HEK293 (cell line): ENCODE data around the gene ADAMTSL3.
"Not testable (repeated sequence)": the region's sequence is repeated elsewhere in the genome, so short reads cannot be mapped to it uniquely, and the experiment has no call there.

Experiments
- CTCF ChIA-PET: fragments of 350-600 bp; formaldehyde crosslinking; extraction: SDS; loops from one replicate; lab custom pipeline; 2021; ENCODE audit warnings: antibody characterized with exemption; lab: Yijun Ruan, JAX
- POLR2A ChIA-PET: fragments of 300-600 bp; formaldehyde crosslinking; extraction: SDS; loops from one replicate; lab custom pipeline; 2020; ENCODE audit warnings: antibody characterized with exemption, inconsistent platforms; lab: Yijun Ruan, JAX
- H3K27ac ChIP-seq: fragments of 200-500 bp; sonication (Bioruptor generic); 2 replicates; pipeline ENCODE4 v1.5.1; 2014; ENCODE audit warnings: low read depth, low read length, control low read depth, inconsistent platforms; ENCODE audit errors: extremely low read depth
- H3K36me3 ChIP-seq, 2 experiments: fragments of 200-500 bp in 1 of 2; sonication (Bioruptor generic) in 1 of 2; 1 replicate in 1 of 2; 2 replicates in 1 of 2; pipeline ENCODE4 v1.5.1; 2014 to 2017; ENCODE audit warnings: inconsistent platforms in 2 of 2, low read length in 2 of 2; ENCODE audit not compliant: control insufficient read depth in 2 of 2, insufficient read depth in 1 of 2
- H3K4me1 ChIP-seq: fragments of 200-500 bp; sonication (Bioruptor generic); 2 replicates; pipeline ENCODE4 v1.5.1; 2014; ENCODE audit warnings: mild to moderate bottlenecking, low read length, inconsistent platforms; ENCODE audit not compliant: control insufficient read depth, insufficient read depth
- H3K4me3 ChIP-seq: 2 replicates; pipeline ENCODE4 v1.5.1; 2011; ENCODE audit warnings: low read depth, mild to moderate bottlenecking, control low read depth, low read length, moderate library complexity
- H3K9me3 ChIP-seq: fragments of 200-500 bp; sonication (Bioruptor generic); 2 replicates; pipeline ENCODE4 v1.5.1; 2014; ENCODE audit warnings: low read depth, low read length, inconsistent platforms; ENCODE audit not compliant: control insufficient read depth, insufficient read depth
- KLF16 ChIP-seq: fragments of 450-650 bp; formaldehyde crosslinking; IDR thresholded peaks from 2 replicates; pipeline ENCODE4 v1.5.1; 2017; ENCODE audit warnings: missing biosample characterization, missing genetic modification characterization
- KLF7 ChIP-seq: fragments of 450-650 bp; formaldehyde crosslinking; IDR thresholded peaks from 2 replicates; pipeline ENCODE4 v1.5.1; 2016; ENCODE audit warnings: missing biosample characterization, missing genetic modification characterization, borderline replicate concordance
- RBAK ChIP-seq: fragments of 450-650 bp; formaldehyde crosslinking; IDR thresholded peaks from 2 replicates; pipeline ENCODE4 v1.5.1; 2016; ENCODE audit warnings: missing biosample characterization, missing genetic modification characterization
- SCRT1 ChIP-seq: fragments of 450-650 bp; formaldehyde crosslinking; IDR thresholded peaks from 2 replicates; pipeline ENCODE4 v1.5.1; 2016; ENCODE audit warnings: missing biosample characterization, missing genetic modification characterization, borderline replicate concordance
- SETDB1 ChIP-seq: IDR thresholded peaks from one replicate; pipeline ENCODE4 v1.6.1; 2017; ENCODE audit warnings: mild to moderate bottlenecking, low read length, moderate library complexity, mixed read lengths; ENCODE audit not compliant: insufficient read length
- WT1 ChIP-seq: fragments of 450-650 bp; formaldehyde crosslinking; IDR thresholded peaks from 2 replicates; pipeline ENCODE4 v1.5.1; 2016; ENCODE audit warnings: missing biosample characterization, missing genetic modification characterization
- ZBTB21 ChIP-seq: fragments of 450-650 bp; formaldehyde crosslinking; IDR thresholded peaks from 2 replicates; pipeline ENCODE4 v1.5.1; 2017; ENCODE audit warnings: missing biosample characterization, missing genetic modification characterization
- ZBTB49 ChIP-seq: fragments of 450-650 bp; formaldehyde crosslinking; IDR thresholded peaks from 2 replicates; pipeline ENCODE4 v1.5.1; 2016; ENCODE audit warnings: missing biosample characterization, missing genetic modification characterization, low read depth
- ZNF175 ChIP-seq: fragments of 450-650 bp; formaldehyde crosslinking; IDR thresholded peaks from 2 replicates; pipeline ENCODE4 v1.5.1; 2016; ENCODE audit warnings: missing biosample characterization, missing genetic modification characterization
- ZNF335 ChIP-seq: fragments of 450-650 bp; formaldehyde crosslinking; conservative IDR thresholded peaks from 2 replicates; pipeline ENCODE4 v1.5.1; 2016; ENCODE audit warnings: missing biosample characterization, missing genetic modification characterization
- ZNF362 ChIP-seq: fragments of 450-650 bp; formaldehyde crosslinking; IDR thresholded peaks from 2 replicates; pipeline ENCODE4 v1.5.1; 2016; ENCODE audit warnings: missing biosample characterization, missing genetic modification characterization
- ZNF473 ChIP-seq: fragments of 450-650 bp; formaldehyde crosslinking; IDR thresholded peaks from 2 replicates; pipeline ENCODE4 v1.5.1; 2017; ENCODE audit warnings: missing biosample characterization, missing genetic modification characterization
- ZNF585B ChIP-seq: fragments of 450-650 bp; formaldehyde crosslinking; IDR thresholded peaks from 2 replicates; pipeline ENCODE4 v1.5.1; 2016; ENCODE audit warnings: missing biosample characterization, missing genetic modification characterization
- ZNF626 ChIP-seq: fragments of 450-650 bp; sonication (Bioruptor Pico); formaldehyde crosslinking; IDR thresholded peaks from 2 replicates; pipeline ENCODE4 v1.5.1; 2018; ENCODE audit warnings: missing biosample characterization, missing genetic modification characterization, inconsistent platforms
- ZSCAN16 ChIP-seq: fragments of 450-650 bp; formaldehyde crosslinking; IDR thresholded peaks from 2 replicates; pipeline ENCODE4 v1.5.1; 2016; ENCODE audit warnings: missing biosample characterization, missing genetic modification characterization
- TF ChIP-seq, protein P1 (sequence below): fragments of 450-650 bp; formaldehyde crosslinking; IDR thresholded peaks from 2 replicates; pipeline ENCODE4 v1.5.1; 2016; ENCODE audit warnings: missing biosample characterization, missing genetic modification characterization, borderline replicate concordance

Gene ADAMTSL3

DNA sequence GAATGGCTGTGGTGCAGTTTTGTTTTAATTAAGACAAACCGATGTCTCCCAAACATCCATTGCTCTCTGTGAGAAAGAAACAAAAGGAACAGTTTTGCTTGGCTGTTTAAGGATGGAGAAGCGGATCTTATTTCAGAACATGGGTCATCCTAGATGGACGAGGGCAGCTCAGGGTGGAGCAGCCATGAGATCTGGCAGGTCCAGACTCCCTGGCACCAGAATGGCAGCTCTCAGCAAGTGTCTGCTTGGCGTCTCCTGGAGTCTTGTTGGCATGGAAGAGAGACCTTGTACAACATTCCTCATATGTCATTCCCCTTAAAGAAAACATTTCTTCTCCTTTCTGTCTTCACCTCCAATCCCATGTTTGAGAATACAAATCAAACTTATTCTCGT lies 93.8 kb downstream of the ADAMTSL3 start (continued):
- no peak for TF ChIP-seq ZNF335 (tag by site-specific recombination)
- no peak for TF ChIP-seq ZNF175 (tag by site-specific recombination)
- no peak for TF ChIP-seq KLF7 (tag by site-specific recombination)
- TF ChIP-seq ZSCAN16 = no peak

DNA sequence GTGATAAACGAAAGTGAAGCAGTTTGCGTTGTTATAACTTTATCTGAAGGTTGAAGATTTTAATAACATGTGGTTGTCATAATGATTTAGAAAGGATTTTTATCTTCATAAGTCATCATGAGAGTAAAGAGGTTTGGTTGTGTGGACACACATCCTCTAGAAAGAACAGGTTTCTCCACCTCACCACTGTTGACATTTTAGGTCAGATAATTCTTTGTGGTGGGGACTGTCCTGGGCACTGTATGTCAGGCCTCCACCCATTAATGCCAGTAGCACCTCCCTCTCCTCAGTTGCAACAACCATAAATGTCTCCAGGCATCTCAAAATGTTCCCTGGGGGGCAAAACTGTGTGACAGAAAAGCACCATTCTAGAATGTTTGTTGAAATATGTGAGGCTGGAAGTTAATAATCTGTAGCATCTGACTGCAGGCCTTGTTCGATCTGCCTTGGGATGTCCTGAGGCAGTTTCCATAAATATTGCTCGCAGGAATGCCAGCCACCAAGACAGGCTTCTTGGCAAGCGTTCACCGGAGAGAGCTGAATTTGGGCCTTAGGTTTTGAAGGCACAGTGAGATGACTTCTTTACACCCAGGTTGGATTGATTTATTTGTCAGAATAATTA lies 100.1 kb downstream of the ADAMTSL3 start:
- H3K9me3 ChIP-seq = no peaks in the 10 kb centered on the region
- H3K27ac ChIP-seq = no peak overlapping the region
- H3K4me3 ChIP-seq = no peak overlapping the region
- ChIA-PET CTCF (no interaction called here), POLR2A (no interaction called here)
- H3K36me3 ChIP-seq = no peaks in the 10 kb centered on the region
- H3K4me1 ChIP-seq = no peaks in the 10 kb centered on the region
- TF ChIP-seq KLF16 (tag by site-specific recombination) = no peak
- no peak for TF ChIP-seq WT1 (tag by site-specific recombination)
- TF ChIP-seq ZBTB49 (tag by site-specific recombination) = no peak
- TF ChIP-seq KLF7 (tag by site-specific recombination) = no peak
- TF ChIP-seq ZBTB21 (tag by site-specific recombination) = no peak
- no peak for TF ChIP-seq ZNF626 (tag by site-specific recombination)
- TF ChIP-seq ZNF362 (tag by site-specific recombination) = no peak
- no peak for TF ChIP-seq RBAK (tag by site-specific recombination)
- TF ChIP-seq ZNF473 (tag by site-specific recombination) = no peak
- TF ChIP-seq, protein P1, sequence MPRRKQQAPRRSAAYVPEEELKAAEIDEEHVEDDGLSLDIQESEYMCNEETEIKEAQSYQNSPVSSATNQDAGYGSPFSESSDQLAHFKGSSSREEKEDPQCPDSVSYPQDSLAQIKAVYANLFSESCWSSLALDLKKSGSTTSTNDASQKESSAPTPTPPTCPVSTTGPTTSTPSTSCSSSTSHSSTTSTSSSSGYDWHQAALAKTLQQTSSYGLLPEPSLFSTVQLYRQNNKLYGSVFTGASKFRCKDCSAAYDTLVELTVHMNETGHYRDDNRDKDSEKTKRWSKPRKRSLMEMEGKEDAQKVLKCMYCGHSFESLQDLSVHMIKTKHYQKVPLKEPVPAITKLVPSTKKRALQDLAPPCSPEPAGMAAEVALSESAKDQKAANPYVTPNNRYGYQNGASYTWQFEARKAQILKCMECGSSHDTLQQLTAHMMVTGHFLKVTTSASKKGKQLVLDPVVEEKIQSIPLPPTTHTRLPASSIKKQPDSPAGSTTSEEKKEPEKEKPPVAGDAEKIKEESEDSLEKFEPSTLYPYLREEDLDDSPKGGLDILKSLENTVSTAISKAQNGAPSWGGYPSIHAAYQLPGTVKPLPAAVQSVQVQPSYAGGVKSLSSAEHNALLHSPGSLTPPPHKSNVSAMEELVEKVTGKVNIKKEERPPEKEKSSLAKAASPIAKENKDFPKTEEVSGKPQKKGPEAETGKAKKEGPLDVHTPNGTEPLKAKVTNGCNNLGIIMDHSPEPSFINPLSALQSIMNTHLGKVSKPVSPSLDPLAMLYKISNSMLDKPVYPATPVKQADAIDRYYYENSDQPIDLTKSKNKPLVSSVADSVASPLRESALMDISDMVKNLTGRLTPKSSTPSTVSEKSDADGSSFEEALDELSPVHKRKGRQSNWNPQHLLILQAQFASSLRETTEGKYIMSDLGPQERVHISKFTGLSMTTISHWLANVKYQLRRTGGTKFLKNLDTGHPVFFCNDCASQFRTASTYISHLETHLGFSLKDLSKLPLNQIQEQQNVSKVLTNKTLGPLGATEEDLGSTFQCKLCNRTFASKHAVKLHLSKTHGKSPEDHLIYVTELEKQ (tag by site-specific recombination) = no peak
- no peak for TF ChIP-seq SCRT1 (tag by site-specific recombination)

GRCh38 chr15:83757291-83757690 lies 103.4 kb downstream of the ADAMTSL3 start:
- H3K4me1 ChIP-seq, POLR2A ChIA-PET, H3K36me3 ChIP-seq, H3K4me3 ChIP-seq, H3K9me3 ChIP-seq, CTCF ChIA-PET, H3K27ac ChIP-seq: not testable (repeated sequence)
- TF ChIP-seq ZNF585B (tag by site-specific recombination) (peak; percentile 99), SETDB1 (peak; percentile 52)
